ENCODE data around the gene MYO18A. TPM values are rescaled to one million over a fixed set of nuclear protein-coding genes. Genes with fewer than 3 reads are reported as not detected.
A peak's percentile ranks its signal among the peaks of the same experiment; 100 is the strongest.

Gene MYO18A
- total RNA-seq, 2 experiments from 2014 or later, result 46.3 to 47.1 TPM

- Mint-ChIP-seq H3K9me3 (no peaks in the 10 kb centered on the region), H3K27me3 (no peaks in the 10 kb centered on the region), H3K4me1 (ENCODE audit: low read depth) (peaks cover 2% of the 10 kb centered on the region), H3K4me3 (no peak overlapping the region), H3K27ac (no peak overlapping the region), H3K36me3 (peaks cover 12% of the 10 kb centered on the region)
- DNase-seq, result peak; percentile 80
- intact Hi-C loops (cut with micrococcal nuclease), result loop anchor here (1.0 to 10.0 kb wide), 2 partner anchors 147 to 467 kb away; partner anchors contain the start of gene BLTP2
- ChIA-PET POLR2A (no interaction called here), CTCF (interaction anchor here (0.6 to 12.6 kb wide), 30 partner anchors 8 to 451 kb away, joined by 3 to 475 read pairs (median 4); partner anchors contain the start of genes MYO18A, SDF2, SUPT6H and TLCD1)
Measured at GRCh38 chr17:29111816-29112499, 68.2 kb downstream of the MYO18A start.

- CTCF ChIA-PET, result interaction anchor here (1.3 to 12.6 kb wide), 2 partner anchors 9 to 147 kb away, joined by 6 to 475 read pairs; no protein-coding TSS in a partner anchor
- H3K9me3 Mint-ChIP-seq, result no peaks in the 10 kb centered on the region
Measured at GRCh38 chr17:29110372-29110757, 69.8 kb downstream of the MYO18A start.

GRCh38 chr17:29109477-29110371 is 70.5 kb downstream of the MYO18A start:
- intact Hi-C loops (cut with micrococcal nuclease), result loop anchor here (10.0 kb wide), 1 partner anchor 465 kb away; the partner anchor contains the start of gene BLTP2
- no peaks in the 10 kb centered on the region for H3K9me3 Mint-ChIP-seq
- no peaks in the 10 kb centered on the region for H3K4me1 Mint-ChIP-seq (ENCODE audit: low read depth)

More at GRCh38 chr17:29110372-29110757, 69.8 kb downstream of the MYO18A start:
- Mint-ChIP-seq H3K27ac (no peak overlapping the region), H3K4me1 (ENCODE audit: low read depth) (no peaks in the 10 kb centered on the region), H3K36me3 (peaks cover 15% of the 10 kb centered on the region), H3K27me3 (no peaks in the 10 kb centered on the region), H3K4me3 (no peak overlapping the region)
- POLR2A ChIA-PET, result no interaction called here
- intact Hi-C loops (cut with micrococcal nuclease), result loop anchor here (10.0 kb wide), 1 partner anchor 466 kb away; the partner anchor contains the start of gene BLTP2
- no peak for DNase-seq

GRCh38 chr17:29108823-29109476 is 71.2 kb downstream of the MYO18A start:
- intact Hi-C loops (cut with micrococcal nuclease), result no loop called here
- POLR2A ChIA-PET, result no interaction called here
- no peak overlapping the region for H3K27ac Mint-ChIP-seq
- no peak overlapping the region for H3K4me3 Mint-ChIP-seq
- no peaks in the 10 kb centered on the region for H3K4me1 Mint-ChIP-seq (ENCODE audit: low read depth)
- H3K9me3 Mint-ChIP-seq, result no peaks in the 10 kb centered on the region
- peaks cover 22% of the 10 kb centered on the region for H3K36me3 Mint-ChIP-seq
- CTCF ChIA-PET, result interaction anchor here (1.0 to 12.6 kb wide), 5 partner anchors 8 to 382 kb away, joined by 5 to 475 read pairs (median 6); partner anchors contain the start of gene TLCD1
- H3K27me3 Mint-ChIP-seq, result no peaks in the 10 kb centered on the region
- DNase-seq, result no peak

More at GRCh38 chr17:29109477-29110371, 70.5 kb downstream of the MYO18A start:
- Mint-ChIP-seq H3K36me3 (peaks cover 17% of the 10 kb centered on the region), H3K27ac (no peak overlapping the region), H3K4me3 (no peak overlapping the region), H3K27me3 (no peaks in the 10 kb centered on the region)
- ChIA-PET CTCF (interaction anchor here (1.2 to 12.6 kb wide), 4 partner anchors 10 to 383 kb away, joined by 5 to 475 read pairs (median 6); partner anchors contain the start of gene TLCD1), POLR2A (no interaction called here)
- no peak for DNase-seq

GRCh38 chr17:29107933-29108822 is 72.0 kb downstream of the MYO18A start:
- no peaks in the 10 kb centered on the region for H3K9me3 Mint-ChIP-seq

GRCh38 chr17:29107084-29107483 is 73.1 kb downstream of the MYO18A start:
- POLR2A ChIA-PET, result no interaction called here
- no peaks in the 10 kb centered on the region for H3K9me3 Mint-ChIP-seq

More at GRCh38 chr17:29107933-29108822, 72.0 kb downstream of the MYO18A start:
- Mint-ChIP-seq H3K4me3 (no peak overlapping the region), H3K36me3 (peaks cover 24% of the 10 kb centered on the region), H3K27me3 (no peaks in the 10 kb centered on the region), H3K27ac (no peak overlapping the region), H3K4me1 (ENCODE audit: low read depth) (no peaks in the 10 kb centered on the region)
- no peak for DNase-seq
- intact Hi-C loops (cut with micrococcal nuclease), result no loop called here
- ChIA-PET CTCF (interaction anchor here (1.0 to 12.6 kb wide), 4 partner anchors 9 to 145 kb away, joined by 5 to 475 read pairs (median 22); no protein-coding TSS in a partner anchor), POLR2A (no interaction called here)

GRCh38 chr17:29103341-29103740 is 76.9 kb downstream of the MYO18A start:
- Mint-ChIP-seq H3K9me3 (no peaks in the 10 kb centered on the region), H3K27ac (no peak overlapping the region), H3K4me3 (no peak overlapping the region), H3K4me1 (ENCODE audit: low read depth) (no peaks in the 10 kb centered on the region), H3K27me3 (no peaks in the 10 kb centered on the region), H3K36me3 (peaks cover 13% of the 10 kb centered on the region)
- CTCF ChIA-PET, result interaction anchor here (0.6 to 6.2 kb wide), 2 partner anchors 14 to 46 kb away, joined by 3 to 37 read pairs; no protein-coding TSS in a partner anchor
- POLR2A ChIA-PET, result no interaction called here
- intact Hi-C loops (cut with micrococcal nuclease), result no loop called here
- DNase-seq, result no peak

More at GRCh38 chr17:29107084-29107483, 73.1 kb downstream of the MYO18A start:
- Mint-ChIP-seq H3K27me3 (no peaks in the 10 kb centered on the region), H3K4me1 (ENCODE audit: low read depth) (no peaks in the 10 kb centered on the region), H3K36me3 (peaks cover 24% of the 10 kb centered on the region), H3K27ac (no peak overlapping the region), H3K4me3 (no peak overlapping the region)
- intact Hi-C loops (cut with micrococcal nuclease), result no loop called here
- DNase-seq, result no peak
- CTCF ChIA-PET, result interaction anchor here (6.2 to 12.6 kb wide), 2 partner anchors 10 to 144 kb away, joined by 37 to 475 read pairs; no protein-coding TSS in a partner anchor

- intact Hi-C loops (cut with micrococcal nuclease), result no loop called here
- ChIA-PET POLR2A (no interaction called here), CTCF (interaction anchor here (1.2 to 6.2 kb wide), 2 partner anchors 15 to 137 kb away, joined by 3 to 37 read pairs; no protein-coding TSS in a partner anchor)
- no peaks in the 10 kb centered on the region for H3K9me3 Mint-ChIP-seq
- DNase-seq, result no peak
- H3K4me3 Mint-ChIP-seq, result no peak overlapping the region
- no peak overlapping the region for H3K27ac Mint-ChIP-seq
- no peaks in the 10 kb centered on the region for H3K4me1 Mint-ChIP-seq (ENCODE audit: low read depth)
- H3K27me3 Mint-ChIP-seq, result no peaks in the 10 kb centered on the region
- peaks cover 16% of the 10 kb centered on the region for H3K36me3 Mint-ChIP-seq
Measured at GRCh38 chr17:29102741-29103181, 77.4 kb downstream of the MYO18A start.

GRCh38 chr17:29102046-29102445 is 78.2 kb downstream of the MYO18A start:
- Mint-ChIP-seq H3K9me3 (no peaks in the 10 kb centered on the region), H3K4me3 (no peak overlapping the region), H3K36me3 (peaks cover 16% of the 10 kb centered on the region), H3K27ac (no peak overlapping the region), H3K4me1 (ENCODE audit: low read depth) (no peaks in the 10 kb centered on the region), H3K27me3 (no peaks in the 10 kb centered on the region)
- POLR2A ChIA-PET, result no interaction called here
- intact Hi-C loops (cut with micrococcal nuclease), result no loop called here
- DNase-seq, result no peak
- CTCF ChIA-PET, result interaction anchor here (1.2 to 6.2 kb wide), 4 partner anchors 10 to 137 kb away, joined by 3 to 37 read pairs (median 10); no protein-coding TSS in a partner anchor

GRCh38 chr17:29100296-29100695 is 79.9 kb downstream of the MYO18A start:
- Mint-ChIP-seq H3K4me1 (ENCODE audit: low read depth) (no peaks in the 10 kb centered on the region), H3K27me3 (no peaks in the 10 kb centered on the region), H3K27ac (no peak overlapping the region), H3K9me3 (no peaks in the 10 kb centered on the region), H3K4me3 (no peak overlapping the region), H3K36me3 (peaks cover 12% of the 10 kb centered on the region)
- CTCF ChIA-PET, result interaction anchor here (1.1 to 2.3 kb wide), 6 partner anchors 11 to 147 kb away, joined by 3 to 15 read pairs (median 6); no protein-coding TSS in a partner anchor
- POLR2A ChIA-PET, result no interaction called here
- intact Hi-C loops (cut with micrococcal nuclease), result no loop called here
- no peak for DNase-seq
